ENCODE results near the gene PUS7.

DNA sequence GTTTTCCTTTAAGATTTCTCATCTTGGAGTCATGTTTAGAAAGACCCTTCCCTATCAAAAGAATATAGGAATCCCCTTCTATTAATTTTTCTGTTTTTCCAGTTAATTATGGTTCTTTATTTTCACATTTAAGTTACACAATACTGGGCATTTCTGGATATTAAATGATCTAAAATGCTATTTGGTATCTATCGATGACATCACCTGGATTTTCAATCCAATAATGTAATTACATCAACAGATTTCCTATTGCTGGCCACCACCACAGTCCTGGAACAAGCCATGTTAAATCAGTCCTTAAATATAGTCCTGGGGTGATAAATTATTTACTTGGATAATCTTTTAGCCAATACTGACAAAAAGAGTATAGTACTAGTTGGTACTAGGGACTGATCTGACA, 48.0 kb downstream of the PUS7 start:
- TF ChIP-seq, protein P1, sequence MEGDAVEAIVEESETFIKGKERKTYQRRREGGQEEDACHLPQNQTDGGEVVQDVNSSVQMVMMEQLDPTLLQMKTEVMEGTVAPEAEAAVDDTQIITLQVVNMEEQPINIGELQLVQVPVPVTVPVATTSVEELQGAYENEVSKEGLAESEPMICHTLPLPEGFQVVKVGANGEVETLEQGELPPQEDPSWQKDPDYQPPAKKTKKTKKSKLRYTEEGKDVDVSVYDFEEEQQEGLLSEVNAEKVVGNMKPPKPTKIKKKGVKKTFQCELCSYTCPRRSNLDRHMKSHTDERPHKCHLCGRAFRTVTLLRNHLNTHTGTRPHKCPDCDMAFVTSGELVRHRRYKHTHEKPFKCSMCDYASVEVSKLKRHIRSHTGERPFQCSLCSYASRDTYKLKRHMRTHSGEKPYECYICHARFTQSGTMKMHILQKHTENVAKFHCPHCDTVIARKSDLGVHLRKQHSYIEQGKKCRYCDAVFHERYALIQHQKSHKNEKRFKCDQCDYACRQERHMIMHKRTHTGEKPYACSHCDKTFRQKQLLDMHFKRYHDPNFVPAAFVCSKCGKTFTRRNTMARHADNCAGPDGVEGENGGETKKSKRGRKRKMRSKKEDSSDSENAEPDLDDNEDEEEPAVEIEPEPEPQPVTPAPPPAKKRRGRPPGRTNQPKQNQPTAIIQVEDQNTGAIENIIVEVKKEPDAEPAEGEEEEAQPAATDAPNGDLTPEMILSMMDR (IDR thresholded peaks at IDR 0.05; ENCODE audit: insufficient read depth, low read length, poor library complexity, severe bottlenecking) = no peak
- TF ChIP-seq EZH2phosphoT487 (conservative IDR thresholded peaks at IDR 0.05; ENCODE audit: low read length) = no peak

Data from SU-DHL-6 (cell line).